MCF 10A (cell line): ENCODE results near the gene TNS3. TPM values are rescaled to one million over a fixed set of nuclear protein-coding genes. Genes with fewer than 3 reads are reported as not detected.

ENCODE experiments used
- BruUV-seq: library from RNA; stranded (reverse); fragments of 400-500 nt; replicated peaks from 2 replicates; lab custom pipeline; 2021; lab: Mats Ljungman, UMichigan
- CTCF ChIA-PET: fragments of 300-600 bp; sonication (Branson Sonifier 250); formaldehyde crosslinking; extraction: SDS; loops from one replicate; lab custom pipeline; 2021; ENCODE audit warnings: antibody characterized with exemption, inconsistent platforms; lab: Yijun Ruan, JAX
- POLR2A ChIA-PET: fragments of 300-600, 350-650 bp; sonication (Branson Sonifier 250); formaldehyde crosslinking; extraction: SDS; loops from one replicate; lab custom pipeline; 2020; ENCODE audit warnings: antibody characterized with exemption, inconsistent platforms; lab: Yijun Ruan, JAX
- DNase-seq: peaks from one replicate; pipeline ENCODE4 v3.0.0-alpha.2; 2018; ENCODE audit not compliant: unreplicated experiment
- H3K27ac Mint-ChIP-seq: one replicate; pipeline ENCODE4 v1.8.0; 2022; ENCODE audit warnings: mild to moderate bottlenecking, low read depth, mixed read lengths; ENCODE audit not compliant: unreplicated experiment
- H3K27me3 Mint-ChIP-seq: one replicate; pipeline ENCODE4 v1.8.0; 2022; ENCODE audit warnings: mixed read lengths; ENCODE audit not compliant: insufficient read depth, unreplicated experiment
- H3K36me3 Mint-ChIP-seq: one replicate; pipeline ENCODE4 v1.8.0; 2022; ENCODE audit warnings: mild to moderate bottlenecking, moderate library complexity, mixed read lengths; ENCODE audit not compliant: insufficient read depth, unreplicated experiment
- H3K4me1 Mint-ChIP-seq: one replicate; pipeline ENCODE4 v1.8.0; 2022; ENCODE audit warnings: mixed read lengths; ENCODE audit not compliant: insufficient read depth, unreplicated experiment
- H3K4me3 Mint-ChIP-seq: one replicate; pipeline ENCODE4 v1.8.0; 2022; ENCODE audit warnings: mild to moderate bottlenecking, moderate library complexity, mixed read lengths; ENCODE audit not compliant: unreplicated experiment
- H3K9me3 Mint-ChIP-seq: one replicate; pipeline ENCODE4 v1.8.0; 2022; ENCODE audit warnings: mixed read lengths; ENCODE audit not compliant: unreplicated experiment
- intact Hi-C: fragments of 100-400 bp; cut with micrococcal nuclease; formaldehyde crosslinking; loops from 2 replicates; pipeline ENCODE4 v1.14.1; 2022
- total RNA-seq: library from RNA; stranded (reverse); gene quantifications from 2 replicates; pipeline ENCODE4 v1.2.3, GENCODE V29; 2022
- TF ChIP-seq, protein P1 (sequence below): fragments of 200-600 bp; IDR thresholded peaks from one replicate; pipeline ENCODE4 v1.8.0; 2022; ENCODE audit warnings: antibody characterized with exemption, mild to moderate bottlenecking; ENCODE audit not compliant: unreplicated experiment

TNS3 gene
- total RNA-seq, 1 experiment from 2014 or later, result 30.1 TPM

DNA sequence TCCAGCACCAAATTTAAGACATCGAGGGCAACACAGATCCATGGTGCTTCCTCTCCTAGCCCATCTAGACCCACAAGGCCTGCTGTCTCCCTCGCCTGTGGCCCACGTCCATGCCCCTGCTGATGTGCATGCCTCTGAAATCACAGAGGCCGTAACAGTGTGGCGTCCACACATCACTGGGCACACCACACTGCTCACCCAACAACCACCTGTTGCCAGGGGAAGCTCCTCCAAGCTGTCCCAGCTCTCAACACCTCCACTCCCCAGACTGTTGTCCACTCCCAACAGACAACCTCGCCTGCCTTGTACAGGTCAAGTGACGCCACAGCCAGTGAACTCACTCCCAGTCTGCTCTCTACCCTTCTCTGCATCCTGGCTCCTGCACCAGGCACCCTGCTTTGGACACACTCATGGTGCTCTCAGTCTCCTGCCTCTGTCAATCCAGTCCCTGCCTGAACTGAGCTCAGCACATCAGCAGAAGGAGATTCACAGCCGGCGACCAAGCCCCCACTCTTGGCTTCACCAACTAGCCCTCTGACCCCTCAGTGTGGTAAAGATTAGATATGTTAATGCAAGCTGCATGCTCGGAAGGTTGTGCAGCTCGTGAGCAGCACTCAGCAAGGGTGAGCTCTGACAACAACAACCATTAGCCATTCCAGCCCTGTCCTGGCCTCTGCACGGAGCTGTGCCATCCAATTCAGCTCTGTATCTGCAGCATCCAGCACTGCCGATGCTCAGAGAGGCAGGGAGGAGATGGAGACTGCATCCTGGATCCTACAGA lies 197.0 kb downstream of the TNS3 start:
- no peak overlapping the region for H3K4me3 Mint-ChIP-seq
- no peaks in the 10 kb centered on the region for H3K27me3 Mint-ChIP-seq
- BruUV-seq, result no TSS peak
- CTCF ChIA-PET, result interaction anchor here (0.5 to 1.4 kb wide), 7 partner anchors 9 to 988 kb away, joined by 3 to 5 read pairs (median 4); no protein-coding TSS in a partner anchor
- H3K4me1 Mint-ChIP-seq, result peaks cover 15% of the 10 kb centered on the region
- intact Hi-C loops, result no loop called here
- H3K27ac Mint-ChIP-seq, result no peak overlapping the region
- peaks cover 6% of the 10 kb centered on the region for H3K36me3 Mint-ChIP-seq
- TF ChIP-seq, protein P1, sequence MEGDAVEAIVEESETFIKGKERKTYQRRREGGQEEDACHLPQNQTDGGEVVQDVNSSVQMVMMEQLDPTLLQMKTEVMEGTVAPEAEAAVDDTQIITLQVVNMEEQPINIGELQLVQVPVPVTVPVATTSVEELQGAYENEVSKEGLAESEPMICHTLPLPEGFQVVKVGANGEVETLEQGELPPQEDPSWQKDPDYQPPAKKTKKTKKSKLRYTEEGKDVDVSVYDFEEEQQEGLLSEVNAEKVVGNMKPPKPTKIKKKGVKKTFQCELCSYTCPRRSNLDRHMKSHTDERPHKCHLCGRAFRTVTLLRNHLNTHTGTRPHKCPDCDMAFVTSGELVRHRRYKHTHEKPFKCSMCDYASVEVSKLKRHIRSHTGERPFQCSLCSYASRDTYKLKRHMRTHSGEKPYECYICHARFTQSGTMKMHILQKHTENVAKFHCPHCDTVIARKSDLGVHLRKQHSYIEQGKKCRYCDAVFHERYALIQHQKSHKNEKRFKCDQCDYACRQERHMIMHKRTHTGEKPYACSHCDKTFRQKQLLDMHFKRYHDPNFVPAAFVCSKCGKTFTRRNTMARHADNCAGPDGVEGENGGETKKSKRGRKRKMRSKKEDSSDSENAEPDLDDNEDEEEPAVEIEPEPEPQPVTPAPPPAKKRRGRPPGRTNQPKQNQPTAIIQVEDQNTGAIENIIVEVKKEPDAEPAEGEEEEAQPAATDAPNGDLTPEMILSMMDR, result no peak
- no peak for DNase-seq
- POLR2A ChIA-PET, result no interaction called here
- no peaks in the 10 kb centered on the region for H3K9me3 Mint-ChIP-seq

DNA sequence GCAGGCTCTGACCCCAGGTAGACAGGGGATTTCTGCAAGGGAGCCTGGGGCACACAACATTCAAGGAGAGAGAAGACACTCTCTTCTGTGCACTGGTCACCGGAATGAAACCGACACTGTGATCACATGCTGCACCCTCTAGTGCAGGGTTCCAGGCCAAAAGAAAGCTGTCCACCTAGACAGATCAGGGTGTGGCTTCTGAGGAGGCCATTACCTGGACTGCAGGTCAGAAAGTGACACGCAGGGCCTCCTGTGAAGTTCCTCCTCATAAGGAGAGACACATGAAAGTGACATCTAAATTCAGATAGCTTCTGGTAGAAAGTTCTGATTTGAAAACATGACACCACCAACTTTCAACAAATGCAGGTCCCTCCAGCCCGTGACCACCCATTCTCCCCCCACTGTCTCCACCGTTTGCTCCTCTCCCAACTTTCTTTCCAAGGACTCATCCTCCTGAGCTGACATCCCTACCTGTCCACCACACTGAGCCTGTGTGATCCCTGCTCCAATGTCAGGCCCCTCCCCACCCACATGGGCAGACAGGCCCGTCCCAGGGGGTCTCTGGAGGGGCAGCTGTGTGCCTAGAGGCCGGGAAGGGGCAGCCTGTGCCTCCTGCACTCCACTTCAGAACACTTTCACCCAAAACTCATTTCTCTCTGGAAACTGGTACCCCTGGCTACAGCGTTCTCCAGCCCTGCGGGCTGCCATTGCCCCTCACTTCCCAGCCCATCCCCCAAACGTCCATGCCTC lies 198.0 kb downstream of the TNS3 start:
- no TSS peak for BruUV-seq
- Mint-ChIP-seq H3K27ac (no peak overlapping the region), H3K9me3 (no peaks in the 10 kb centered on the region), H3K27me3 (no peaks in the 10 kb centered on the region), H3K4me1 (peaks cover 21% of the 10 kb centered on the region), H3K36me3 (peaks cover 10% of the 10 kb centered on the region), H3K4me3 (no peak overlapping the region)
- ChIA-PET CTCF (interaction anchor here (0.5 to 1.1 kb wide), 2 partner anchors 26 to 286 kb away, joined by 3 to 4 read pairs; no protein-coding TSS in a partner anchor), POLR2A (no interaction called here)
- intact Hi-C loops, result no loop called here
- DNase-seq, result no peak
- TF ChIP-seq, protein P1, result no peak

DNA sequence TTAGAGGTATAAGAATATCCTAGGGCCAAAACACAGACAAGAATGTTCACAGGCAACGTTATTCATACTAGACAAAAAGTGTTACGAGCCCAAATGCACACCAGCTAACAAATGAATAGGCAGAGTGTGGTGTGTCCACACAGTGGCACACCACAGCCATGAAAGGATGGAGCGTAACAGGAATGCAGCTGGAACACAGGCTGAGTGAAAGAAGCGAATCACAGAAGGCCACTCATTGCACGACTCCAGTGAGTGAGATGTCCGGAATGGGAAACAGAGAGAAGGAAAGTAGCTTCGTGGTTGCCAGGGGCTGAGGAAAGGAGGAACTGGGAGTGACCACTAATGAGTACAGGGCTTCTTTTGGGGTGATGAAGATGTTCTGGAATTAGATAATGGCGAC lies 198.8 kb downstream of the TNS3 start:
- POLR2A ChIA-PET, result no interaction called here
- Mint-ChIP-seq H3K9me3 (no peaks in the 10 kb centered on the region), H3K27me3 (no peaks in the 10 kb centered on the region), H3K36me3 (peaks cover 18% of the 10 kb centered on the region), H3K4me1 (peaks cover 21% of the 10 kb centered on the region), H3K27ac (no peak overlapping the region), H3K4me3 (no peak overlapping the region)
- CTCF ChIA-PET, result interaction anchor here (0.6 to 1.1 kb wide), 2 partner anchors 27 to 401 kb away, joined by 3 to 4 read pairs; no protein-coding TSS in a partner anchor
- TF ChIP-seq, protein P1, result no peak
- intact Hi-C loops, result no loop called here
- BruUV-seq, result no TSS peak
- DNase-seq, result no peak

DNA sequence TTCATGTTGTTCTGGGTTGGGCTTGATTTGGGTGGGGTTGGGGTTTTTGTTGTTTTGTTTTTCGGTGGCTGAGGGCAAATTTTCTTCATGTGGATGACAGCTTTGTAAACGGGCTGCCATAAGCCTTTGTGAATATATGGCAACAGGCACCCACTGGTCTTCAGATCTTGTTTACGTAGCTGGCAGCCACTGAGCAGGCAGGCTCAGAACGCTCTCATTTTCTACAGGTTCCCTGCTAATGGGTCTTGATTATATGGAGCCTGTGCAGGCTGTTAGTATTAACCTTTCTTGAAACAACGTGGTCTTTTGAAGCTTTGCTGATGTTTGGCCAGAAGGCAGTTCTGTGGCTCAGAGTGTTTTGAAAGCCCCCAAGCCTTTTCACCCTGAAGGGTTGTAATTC lies 199.7 kb downstream of the TNS3 start:
- ChIA-PET POLR2A (interaction anchor here (0.6 kb wide), 1 partner anchor 63 kb away, joined by 3 read pairs; no protein-coding TSS in a partner anchor), CTCF (interaction anchor here (1.2 kb wide), 1 partner anchor 18 kb away, joined by 3 read pairs; no protein-coding TSS in a partner anchor)
- Mint-ChIP-seq H3K27ac (no peak overlapping the region), H3K36me3 (peaks cover 20% of the 10 kb centered on the region), H3K4me1 (peaks cover 21% of the 10 kb centered on the region), H3K27me3 (no peaks in the 10 kb centered on the region), H3K9me3 (no peaks in the 10 kb centered on the region), H3K4me3 (no peak overlapping the region)
- intact Hi-C loops, result no loop called here
- TF ChIP-seq, protein P1, result no peak
- DNase-seq, result no peak
- BruUV-seq, result no TSS peak
